Adrenal gland (tissue), 5 donors: ENCODE data around the gene UGCG.

Source experiments
- POLR2A ChIP-seq, 2 donors: fragments of 450-650 bp; IDR thresholded peaks; one replicate each; pipeline ENCODE4 v1.6.1; 2017; ENCODE audit warnings: antibody characterized with exemption in 2 of 2, mild to moderate bottlenecking in 2 of 2, moderate library complexity in 1 of 2
- TF ChIP-seq, protein P1 (sequence below), 6 experiments: fragments of 450-650 bp in 4 of 6; fragments of 200-600 bp in 2 of 6; sonication (generic) in 1 of 6; IDR thresholded peaks; 1 replicate in 5 of 6; 2 replicates in 1 of 6; pipeline versions ENCODE4 v1.5.1 to v1.8.0; 2016 to 2021; ENCODE audit warnings: antibody characterized with exemption in 6 of 6, mild to moderate bottlenecking in 2 of 6, moderate library complexity in 1 of 6
- donor health status: DM: no; HTN: no; CAD: no.

DNA sequence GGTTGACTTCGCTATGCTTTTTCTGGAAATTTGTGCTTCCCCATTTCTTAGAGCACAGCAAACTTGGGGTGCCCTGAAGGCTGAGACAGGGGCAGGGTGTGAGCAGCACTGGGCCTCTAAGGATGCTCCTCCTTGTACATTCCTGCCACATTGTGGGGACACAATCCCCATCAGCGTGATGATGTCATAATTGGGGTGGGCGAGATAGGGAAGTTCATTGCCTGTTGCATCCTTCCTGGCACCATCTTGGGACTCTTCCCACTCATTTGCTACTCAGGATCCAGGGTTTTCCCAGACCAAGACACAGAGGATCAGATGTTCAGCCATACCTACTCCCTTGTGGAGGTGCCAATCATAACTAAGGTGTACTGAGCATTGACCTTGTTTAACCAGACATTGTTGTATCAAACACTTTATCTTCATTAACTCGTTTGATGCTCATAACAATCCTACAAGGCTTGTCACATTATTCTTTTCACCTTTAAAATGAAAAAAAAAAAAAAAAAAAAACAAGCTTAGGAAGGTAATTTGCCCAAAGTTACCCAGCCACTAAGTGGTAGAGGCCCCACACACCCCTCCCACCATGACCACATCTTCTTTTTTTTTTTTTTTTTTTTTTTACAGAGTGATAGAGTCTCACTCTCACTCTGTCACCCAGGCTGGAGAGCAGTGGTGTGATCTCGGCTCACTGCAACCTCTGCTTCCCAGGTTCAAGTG, 87.6 kb downstream of the UGCG start:
- TF ChIP-seq, protein P1, sequence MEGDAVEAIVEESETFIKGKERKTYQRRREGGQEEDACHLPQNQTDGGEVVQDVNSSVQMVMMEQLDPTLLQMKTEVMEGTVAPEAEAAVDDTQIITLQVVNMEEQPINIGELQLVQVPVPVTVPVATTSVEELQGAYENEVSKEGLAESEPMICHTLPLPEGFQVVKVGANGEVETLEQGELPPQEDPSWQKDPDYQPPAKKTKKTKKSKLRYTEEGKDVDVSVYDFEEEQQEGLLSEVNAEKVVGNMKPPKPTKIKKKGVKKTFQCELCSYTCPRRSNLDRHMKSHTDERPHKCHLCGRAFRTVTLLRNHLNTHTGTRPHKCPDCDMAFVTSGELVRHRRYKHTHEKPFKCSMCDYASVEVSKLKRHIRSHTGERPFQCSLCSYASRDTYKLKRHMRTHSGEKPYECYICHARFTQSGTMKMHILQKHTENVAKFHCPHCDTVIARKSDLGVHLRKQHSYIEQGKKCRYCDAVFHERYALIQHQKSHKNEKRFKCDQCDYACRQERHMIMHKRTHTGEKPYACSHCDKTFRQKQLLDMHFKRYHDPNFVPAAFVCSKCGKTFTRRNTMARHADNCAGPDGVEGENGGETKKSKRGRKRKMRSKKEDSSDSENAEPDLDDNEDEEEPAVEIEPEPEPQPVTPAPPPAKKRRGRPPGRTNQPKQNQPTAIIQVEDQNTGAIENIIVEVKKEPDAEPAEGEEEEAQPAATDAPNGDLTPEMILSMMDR (IDR thresholded peaks at IDR 0.05): no peak
- no peak for TF ChIP-seq POLR2A (IDR thresholded peaks at IDR 0.05)
